ENCODE measurements around the gene LARGE1. TPM values are rescaled to one million over a fixed set of nuclear protein-coding genes. Genes with fewer than 3 reads are reported as not detected.

LARGE1 gene
- total and polyA plus RNA-seq, 2 of the 8 experiments (the other 6 are each of a cell fraction or from before 2014, with no cell fraction given), result 43.7 to 83.0 TPM

- H2AFZ ChIP-seq (ENCODE audit: low read length), result no peak overlapping the region
- H3K18ac ChIP-seq (ENCODE audit: extremely low read depth, low read length), result no peak overlapping the region
- H3K56ac ChIP-seq (replicated peaks; ENCODE audit: insufficient read length, low read depth, low read length), result no peak overlapping the region
- no peak for TF ChIP-seq KDM1A (IDR thresholded peaks at IDR 0.05; ENCODE audit: borderline replicate concordance, low read length)
- TF ChIP-seq EZH2 (IDR thresholded peaks at IDR 0.05; ENCODE audit: low read depth, low read length, severe bottlenecking), result no peak
- no peak for TF ChIP-seq CREB1 (IDR thresholded peaks at IDR 0.05)
- no peak overlapping the region for H3K4me3 ChIP-seq (ENCODE audit: extremely low read depth in 1 of 4, insufficient read depth in 2 of 4, low read depth in 3 of 4, low read length in 4 of 4)
- no peak overlapping the region for H2BK5ac ChIP-seq (ENCODE audit: low read depth, low read length)
- H2BK120ac ChIP-seq (replicated peaks; ENCODE audit: low read depth, low read length), result no peak overlapping the region
- H3K9ac ChIP-seq (replicated peaks in 1 of 4; ENCODE audit: extremely low read depth in 1 of 4, low read depth in 3 of 4, low read length in 3 of 4), result no peak overlapping the region
- H3K9me3 ChIP-seq (ENCODE audit: insufficient read depth in 2 of 2, low read depth in 1 of 2, low read length in 1 of 2), result peaks cover 2% of the 10 kb centered on the region in 2 experiments; a peak in 2 of 4 replicates
- H3K14ac ChIP-seq (ENCODE audit: insufficient read length), result no peak overlapping the region
- H3K79me1 ChIP-seq (ENCODE audit: low read depth, low read length), result peaks cover 2% of the 10 kb centered on the region
- no peak overlapping the region for H4K5ac ChIP-seq (ENCODE audit: insufficient read length, low read depth, low read length)
- WGBS, 2 experiments (ENCODE audit: extremely low coverage in 1 of 2, insufficient coverage in 1 of 2, insufficient read length in 1 of 2, insufficient replicate concordance in 2 of 2, low coverage in 1 of 2, low lambda C conversion rate in 2 of 2, missing lambda C conversion rate in 1 of 2), result 91% methylated on average over 11 of the region's 11 CpGs; no CpG with 5 or more reads in 1 of the 2 experiments
- no peak overlapping the region for H3K27ac ChIP-seq (ENCODE audit: low read depth, low read length)
- ChIA-PET CTCF (ENCODE audit: partially characterized antibody) (interaction anchor here (1.1 kb wide), 1 partner anchor 9 kb away, joined by 4 read pairs; no protein-coding TSS in a partner anchor), POLR2A (ENCODE audit: partially characterized antibody) (no interaction called here)
- no peak overlapping the region for H4K91ac ChIP-seq (replicated peaks; ENCODE audit: insufficient read length, low read length)
- no peak overlapping the region for H3K23ac ChIP-seq (ENCODE audit: insufficient read length)
- H4K8ac ChIP-seq (ENCODE audit: extremely low read depth, insufficient read depth, low read length), result no peak overlapping the region
- H2BK15ac ChIP-seq (ENCODE audit: low read length), result no peak overlapping the region
- H2BK20ac ChIP-seq (ENCODE audit: low read length), result no peak overlapping the region
- FAIRE-seq (no peak), DNase-seq (ENCODE audit: low read depth in 1 of 2, low spot score in 2 of 2) (no peak)
- H3K23me2 ChIP-seq (ENCODE audit: low read depth, low read length), result no peaks in the 10 kb centered on the region
- no peak overlapping the region for H3K4ac ChIP-seq (replicated peaks; ENCODE audit: insufficient read length, low read depth, low read length)
- H3K36me3 ChIP-seq (ENCODE audit: control insufficient read depth in 2 of 4, insufficient read depth in 4 of 4, low read length in 3 of 4), result peaks cover 0 to 4% (median 1%) of the 10 kb centered on the region in 4 experiments; a peak in 4 of 8 replicates
- no peaks in the 10 kb centered on the region for H3K27me3 ChIP-seq (replicated peaks in 1 of 4; ENCODE audit: control insufficient read depth in 3 of 4, extremely low read depth in 1 of 4, insufficient read depth in 3 of 4, low read length in 3 of 4)
- no peaks in the 10 kb centered on the region for H3K4me1 ChIP-seq (replicated peaks in 1 of 4; ENCODE audit: control insufficient read depth in 3 of 4, insufficient read depth in 4 of 4, low read length in 3 of 4)
- peaks cover 0 to 3% of the 10 kb centered on the region in 2 experiments; a peak in 1 of 4 replicates for H3K79me2 ChIP-seq (ENCODE audit: control insufficient read depth in 1 of 2, insufficient read depth in 2 of 2, low read length in 2 of 2)
- H4K20me1 ChIP-seq (replicated peaks in 1 of 2; ENCODE audit: control insufficient read depth in 1 of 2, insufficient read depth in 2 of 2, low read length in 2 of 2), result peaks cover 3% of the 10 kb centered on the region in 2 experiments
- H2BK12ac ChIP-seq (ENCODE audit: low read depth, low read length), result no peak overlapping the region
- no peak overlapping the region for H2AK5ac ChIP-seq (ENCODE audit: low read depth, low read length)
- H3K4me2 ChIP-seq (ENCODE audit: insufficient read depth in 1 of 2, low read depth in 2 of 2, low read length in 2 of 2), result no peak overlapping the region
Measured at GRCh38 chr22:33605666-33606065, 314.6 kb downstream of the LARGE1 start.
